K562 (cell line): Measurements from ENCODE around the gene DIPK1A. TPM values are rescaled to one million over a fixed set of nuclear protein-coding genes. Genes with fewer than 3 reads are reported as not detected.

ENCODE experiments used
- BRF1 ChIP-seq: IDR thresholded peaks from 3 replicates; pipeline ENCODE4 v1.6.1; 2011; ENCODE audit warnings: borderline replicate concordance, mild to moderate bottlenecking; ENCODE audit not compliant: insufficient read length; ENCODE audit errors: extremely low read depth
- CTBP1 ChIP-seq: fragments of 450-650 bp; IDR thresholded peaks from 2 replicates; pipeline ENCODE4 v1.6.1; 2016; ENCODE audit warnings: borderline replicate concordance
- ERF ChIP-seq: fragments of 450-650 bp; formaldehyde crosslinking; IDR thresholded peaks from 2 replicates; pipeline ENCODE4 v1.4.0; 2020; ENCODE audit warnings: mild to moderate bottlenecking, mixed read lengths
- GABPB2 ChIP-seq: fragments of 250-450 bp; sonication (Bioruptor Pico); conservative IDR thresholded peaks from 2 replicates; pipeline ENCODE4 v1.5.1; 2021; ENCODE audit warnings: mild to moderate bottlenecking
- MCM5 ChIP-seq: fragments of 450-650 bp; IDR thresholded peaks from 2 replicates; pipeline ENCODE4 v1.6.1; 2016; ENCODE audit warnings: low read depth
- MTF1 ChIP-seq: fragments of 250-450 bp; sonication (Bioruptor Pico); IDR thresholded peaks from 2 replicates; pipeline ENCODE4 v1.9.0; 2021; ENCODE audit warnings: moderate library complexity, mild to moderate bottlenecking, inconsistent platforms, borderline replicate concordance
- NFIX ChIP-seq: fragments of 250-450 bp; sonication (Bioruptor Pico); IDR thresholded peaks from 2 replicates; pipeline ENCODE4 v1.4.0; 2020; ENCODE audit warnings: low read depth, mild to moderate bottlenecking, moderate library complexity
- NR2F6 ChIP-seq: fragments of 450-650 bp; formaldehyde crosslinking; IDR thresholded peaks from 2 replicates; pipeline ENCODE4 v1.4.0; 2020; ENCODE audit warnings: mild to moderate bottlenecking
- POLR2G ChIP-seq: fragments of 200-400 bp; formaldehyde crosslinking; IDR thresholded peaks from 2 replicates; pipeline ENCODE4 v1.6.1; 2017; ENCODE audit warnings: low read depth, mild to moderate bottlenecking, antibody characterized with exemption, low read length, moderate library complexity
- RFX5 ChIP-seq: IDR thresholded peaks from 2 replicates; pipeline ENCODE4 v1.6.1; 2011; ENCODE audit warnings: low read depth, mild to moderate bottlenecking, improper control_type of control experiment, low read length
- SIN3B ChIP-seq: fragments of 450-650 bp; IDR thresholded peaks from 2 replicates; pipeline ENCODE4 v1.6.1; 2017; ENCODE audit warnings: low read depth, mild to moderate bottlenecking, moderate library complexity
- STAT5B ChIP-seq: fragments of 250-450 bp; sonication (Bioruptor Pico); IDR thresholded peaks from 2 replicates; pipeline ENCODE4 v1.8.0; 2021; ENCODE audit warnings: mild to moderate bottlenecking, inconsistent platforms
- TAF15 ChIP-seq: fragments of 200-400 bp; formaldehyde crosslinking; IDR thresholded peaks from 2 replicates; pipeline ENCODE4 v1.6.1; 2017; ENCODE audit warnings: mild to moderate bottlenecking, low read depth, low read length, moderate library complexity
- TBP ChIP-seq: optimal IDR thresholded peaks from 2 replicates; pipeline ENCODE3; 2011; ENCODE audit warnings: low read depth, low read length, improper control_type of control experiment
- U2AF1 ChIP-seq: fragments of 200-400 bp; formaldehyde crosslinking; optimal IDR thresholded peaks from 2 replicates; pipeline ENCODE3; 2017; ENCODE audit warnings: mild to moderate bottlenecking, low read depth, low read length, moderate library complexity
- ZBTB49 ChIP-seq: sonication (generic); formaldehyde crosslinking; IDR thresholded peaks from 2 replicates; pipeline ENCODE4 v1.8.0; 2022; ENCODE audit warnings: missing genetic modification reagents, mild to moderate bottlenecking, borderline replicate concordance
- ZNF184 ChIP-seq: sonication (generic); formaldehyde crosslinking; IDR thresholded peaks from 2 replicates; pipeline ENCODE4 v1.5.0; 2020; ENCODE audit warnings: missing genetic modification reagents
- ZNF347 ChIP-seq: fragments of 450-650 bp; formaldehyde crosslinking; IDR thresholded peaks from 2 replicates; pipeline ENCODE4 v1.4.0; 2020; ENCODE audit warnings: low read depth, mild to moderate bottlenecking, moderate library complexity
- ZNF780A ChIP-seq: fragments of 250-450 bp; sonication (Bioruptor Pico); IDR thresholded peaks from 2 replicates; pipeline ENCODE4 v1.5.0; 2021; ENCODE audit warnings: mild to moderate bottlenecking
- polyA plus RNA-seq, 8 experiments: library from polyadenylated mRNA; depleted of rRNA in 4 of 8; stranded (reverse) in 5 of 8; unstranded in 3 of 8; fragments of >200 nt; fragmentation: Nextera tagmentation in 2 of 8; fragmentation: Illumina TruSeq in 1 of 8; extraction: Ambion mirVana in 2 of 8; extraction: Trizol in 1 of 8; gene quantifications; 2 replicates each; pipeline versions ENCODE4 v1.2.1 to v1.2.3, GENCODE V29; 2011 to 2014; ENCODE audit warnings: inconsistent platforms in 1 of 8, missing spikeins in 1 of 8
- total RNA-seq, 7 experiments: library from RNA; depleted of rRNA in 6 of 7; stranded (reverse); fragments of >200 nt in 6 of 7; fragmentation: Illumina TruSeq in 2 of 7; extraction: Trizol in 2 of 7; gene quantifications; 2 replicates each; pipeline versions ENCODE4 v1.2.1 to v1.2.3, GENCODE V29; 2011 to 2021; ENCODE audit warnings: low replicate concordance in 1 of 7
- TF ChIP-seq, protein P1 (sequence below): fragments of 200-800 bp; sonication (Bioruptor generic); IDR thresholded peaks from 2 replicates; pipeline ENCODE4 v1.6.1; 2017; ENCODE audit warnings: missing genetic modification characterization, missing compliant biosample characterization

The DIPK1A gene
- total and polyA plus RNA-seq, 9 of the 15 experiments (the other 6 are each of a cell fraction or from before 2014, with no cell fraction given) = 0.54 to 2.5 (median 1.3) TPM

DNA sequence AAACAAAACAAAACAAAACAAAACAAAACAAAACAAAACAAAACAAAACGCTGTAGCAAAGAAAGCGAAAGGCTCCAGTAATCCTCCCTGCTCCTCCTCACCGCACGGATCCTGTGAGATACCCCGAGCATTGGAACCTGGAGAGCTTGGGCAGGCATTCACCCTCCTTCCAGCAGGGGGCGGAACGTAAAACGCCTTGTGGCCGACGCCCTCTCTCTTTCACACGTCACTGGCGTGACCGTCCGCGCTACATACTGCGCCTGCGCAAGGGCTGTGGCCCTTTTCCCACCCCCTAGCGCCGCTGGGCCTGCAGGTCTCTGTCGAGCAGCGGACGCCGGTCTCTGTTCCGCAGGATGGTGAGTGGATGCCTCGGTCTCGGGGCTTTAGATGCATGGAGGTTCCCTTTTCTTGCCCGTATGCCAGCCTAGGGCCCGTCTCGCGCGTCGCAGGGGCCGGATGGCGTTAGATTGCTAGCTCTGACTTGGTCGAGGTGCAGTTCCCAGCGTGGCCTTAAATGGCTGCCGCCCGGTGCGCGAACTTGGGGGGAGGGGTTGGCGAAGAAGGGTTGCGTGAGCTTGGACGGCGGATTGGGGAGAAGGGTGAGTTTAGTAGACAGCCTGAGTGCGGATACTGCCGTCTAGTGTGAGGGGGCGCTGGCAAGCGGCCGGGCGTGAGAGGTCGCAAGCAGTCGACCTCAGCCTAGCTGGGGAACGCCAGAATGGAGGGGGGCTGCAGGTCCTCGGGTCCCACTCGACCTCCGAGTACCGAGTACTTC, 129.3 kb downstream of the DIPK1A start, which contains the start of gene RPL5 (continued):
- TF ChIP-seq POLR2G (peak; percentile 100), ERF (CRISPR knock-in tag) (peak; percentile 25; the same call in 1 of the 2 replicates), U2AF1 (no peak), MTF1 (CRISPR knock-in tag) (no peak), ZNF347 (CRISPR knock-in tag) (no peak), GABPB2 (0 out of 2 replicates have a peak, but pooled peaks have one; percentile 53), TAF15 (no peak), TBP (peak; percentile 98), BRF1 (no peak), MCM5 (no peak), RFX5 (no peak), ZBTB49 (CRISPR knock-in tag) (no peak), SIN3B (peak; percentile 45; the same call in 1 of the 2 replicates), NR2F6 (no peak), ZNF780A (CRISPR knock-in tag) (no peak), ZNF184 (CRISPR knock-in tag) (no peak), NFIX (CRISPR knock-in tag) (no peak), STAT5B (CRISPR knock-in tag) (no peak), CTBP1 (peak; percentile 84)
- TF ChIP-seq, protein P1, sequence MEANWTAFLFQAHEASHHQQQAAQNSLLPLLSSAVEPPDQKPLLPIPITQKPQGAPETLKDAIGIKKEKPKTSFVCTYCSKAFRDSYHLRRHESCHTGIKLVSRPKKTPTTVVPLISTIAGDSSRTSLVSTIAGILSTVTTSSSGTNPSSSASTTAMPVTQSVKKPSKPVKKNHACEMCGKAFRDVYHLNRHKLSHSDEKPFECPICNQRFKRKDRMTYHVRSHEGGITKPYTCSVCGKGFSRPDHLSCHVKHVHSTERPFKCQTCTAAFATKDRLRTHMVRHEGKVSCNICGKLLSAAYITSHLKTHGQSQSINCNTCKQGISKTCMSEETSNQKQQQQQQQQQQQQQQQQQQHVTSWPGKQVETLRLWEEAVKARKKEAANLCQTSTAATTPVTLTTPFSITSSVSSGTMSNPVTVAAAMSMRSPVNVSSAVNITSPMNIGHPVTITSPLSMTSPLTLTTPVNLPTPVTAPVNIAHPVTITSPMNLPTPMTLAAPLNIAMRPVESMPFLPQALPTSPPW (CRISPR knock-in tag) = peak; percentile 85
